Liver (tissue), 3 donors: Measurements from ENCODE around the gene CACNA1F.
A peak's percentile ranks its signal among the peaks of the same experiment; 100 is the strongest.

ENCODE experiments used
- FOXA2 ChIP-seq: IDR thresholded peaks from 2 replicates; pipeline ENCODE4 v1.6.1; 2016; ENCODE audit warnings: antibody characterized with exemption
- GABPA ChIP-seq, 2 donors: IDR thresholded peaks in 1 of 2; conservative IDR thresholded peaks in 1 of 2; 2 replicates each; pipeline ENCODE4 v1.6.1; 2016; ENCODE audit warnings: antibody characterized with exemption in 2 of 2, mild to moderate bottlenecking in 1 of 2, moderate library complexity in 1 of 2
- TAF1 ChIP-seq: conservative IDR thresholded peaks from 2 replicates; pipeline ENCODE4 v1.6.1; 2016; ENCODE audit warnings: antibody characterized with exemption, mild to moderate bottlenecking
- YY1 ChIP-seq: IDR thresholded peaks from 2 replicates; pipeline ENCODE4 v1.6.1; 2016; ENCODE audit warnings: antibody characterized with exemption, mild to moderate bottlenecking
- TF ChIP-seq, protein P1 (sequence below): fragments of 150-350 bp; IDR thresholded peaks from 2 replicates; pipeline ENCODE4 v1.5.1; 2017; ENCODE audit warnings: improper control_type of control experiment, low read depth, low read length; ENCODE audit not compliant: missing input control
- TF ChIP-seq, protein P2 (sequence below): IDR thresholded peaks from 2 replicates; pipeline ENCODE4 v1.6.1; 2016; ENCODE audit warnings: antibody characterized with exemption
- donor health status: healthy.
- donor health status: healthy.

DNA sequence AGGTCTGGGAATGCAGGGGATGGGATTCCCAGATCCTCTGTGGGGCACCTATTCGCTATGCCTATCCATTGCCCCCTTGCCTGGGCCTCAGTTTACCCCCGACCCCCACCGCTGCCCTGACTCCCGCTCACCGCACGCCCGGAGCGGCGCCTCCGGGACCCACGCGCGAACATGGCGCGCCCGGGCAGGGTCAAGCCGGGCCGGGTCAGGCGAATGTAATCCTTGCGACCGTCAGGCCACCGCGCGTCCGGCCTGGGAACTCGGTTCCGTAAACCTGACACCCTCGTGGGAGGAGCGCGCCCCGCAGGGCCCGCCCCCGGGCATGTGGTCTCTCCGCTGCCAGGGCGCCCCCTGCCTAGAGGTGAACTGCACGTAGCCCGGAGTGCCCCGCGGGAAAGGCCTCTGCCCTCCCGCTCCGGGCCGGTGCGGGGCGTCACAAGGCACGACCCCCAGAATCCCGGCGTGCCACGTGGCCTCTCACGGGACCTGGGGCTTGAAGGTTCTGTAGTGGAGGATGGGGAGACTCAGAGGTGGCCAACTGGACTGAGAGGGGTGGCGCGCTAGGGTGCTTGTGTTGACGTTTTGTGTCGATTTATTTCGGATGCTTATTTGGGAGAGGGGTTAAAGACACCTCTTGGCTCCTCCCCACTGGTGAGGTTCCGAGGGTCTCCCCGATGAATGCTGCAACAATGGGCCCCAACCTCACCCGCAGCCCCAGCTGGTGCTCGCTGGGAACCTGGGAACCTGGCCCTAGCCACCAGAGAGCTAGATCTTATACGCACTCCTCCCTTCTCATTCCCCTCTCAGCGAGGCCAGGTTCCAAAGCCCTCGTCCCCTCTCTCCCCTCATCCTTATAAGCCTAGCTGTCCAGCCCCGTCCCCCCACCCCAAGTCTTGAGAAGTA lies 46.8 kb downstream of the CACNA1F start, which contains the start of gene PRICKLE3:
- TF ChIP-seq, protein P1, sequence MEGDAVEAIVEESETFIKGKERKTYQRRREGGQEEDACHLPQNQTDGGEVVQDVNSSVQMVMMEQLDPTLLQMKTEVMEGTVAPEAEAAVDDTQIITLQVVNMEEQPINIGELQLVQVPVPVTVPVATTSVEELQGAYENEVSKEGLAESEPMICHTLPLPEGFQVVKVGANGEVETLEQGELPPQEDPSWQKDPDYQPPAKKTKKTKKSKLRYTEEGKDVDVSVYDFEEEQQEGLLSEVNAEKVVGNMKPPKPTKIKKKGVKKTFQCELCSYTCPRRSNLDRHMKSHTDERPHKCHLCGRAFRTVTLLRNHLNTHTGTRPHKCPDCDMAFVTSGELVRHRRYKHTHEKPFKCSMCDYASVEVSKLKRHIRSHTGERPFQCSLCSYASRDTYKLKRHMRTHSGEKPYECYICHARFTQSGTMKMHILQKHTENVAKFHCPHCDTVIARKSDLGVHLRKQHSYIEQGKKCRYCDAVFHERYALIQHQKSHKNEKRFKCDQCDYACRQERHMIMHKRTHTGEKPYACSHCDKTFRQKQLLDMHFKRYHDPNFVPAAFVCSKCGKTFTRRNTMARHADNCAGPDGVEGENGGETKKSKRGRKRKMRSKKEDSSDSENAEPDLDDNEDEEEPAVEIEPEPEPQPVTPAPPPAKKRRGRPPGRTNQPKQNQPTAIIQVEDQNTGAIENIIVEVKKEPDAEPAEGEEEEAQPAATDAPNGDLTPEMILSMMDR = peak; percentile 12
- TF ChIP-seq, protein P2, sequence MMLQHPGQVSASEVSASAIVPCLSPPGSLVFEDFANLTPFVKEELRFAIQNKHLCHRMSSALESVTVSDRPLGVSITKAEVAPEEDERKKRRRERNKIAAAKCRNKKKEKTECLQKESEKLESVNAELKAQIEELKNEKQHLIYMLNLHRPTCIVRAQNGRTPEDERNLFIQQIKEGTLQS = no peak
- TF ChIP-seq TAF1 (no peak), FOXA2 (no peak), YY1 (peak; percentile 39), GABPA (IDR thresholded peaks at IDR 0.05 in 1 of 2, conservative IDR thresholded peaks at IDR 0.05 in 1 of 2) (no peak)
